HG02678 (cell line): ENCODE data around the gene LHX2.
"Not testable (repeated sequence)": the region's sequence is repeated elsewhere in the genome, so short reads cannot be mapped to it uniquely, and the experiment has no call there.

Experiments used
- ATAC-seq: cut with Tn5 transposase; IDR thresholded peaks from one replicate; pipeline ENCODE4 v1.9.1; 2021; ENCODE audit warnings: mild to moderate bottlenecking, moderate library complexity; ENCODE audit not compliant: unreplicated experiment

The LHX2 gene

GRCh38 chr9:124011460-124012301, at the start of gene LHX2:
Gene LHX2 (plus strand): TSS chr9:124011768. CDS start chr9:124012349, 581 bp downstream.
- no peak for ATAC-seq

DNA sequence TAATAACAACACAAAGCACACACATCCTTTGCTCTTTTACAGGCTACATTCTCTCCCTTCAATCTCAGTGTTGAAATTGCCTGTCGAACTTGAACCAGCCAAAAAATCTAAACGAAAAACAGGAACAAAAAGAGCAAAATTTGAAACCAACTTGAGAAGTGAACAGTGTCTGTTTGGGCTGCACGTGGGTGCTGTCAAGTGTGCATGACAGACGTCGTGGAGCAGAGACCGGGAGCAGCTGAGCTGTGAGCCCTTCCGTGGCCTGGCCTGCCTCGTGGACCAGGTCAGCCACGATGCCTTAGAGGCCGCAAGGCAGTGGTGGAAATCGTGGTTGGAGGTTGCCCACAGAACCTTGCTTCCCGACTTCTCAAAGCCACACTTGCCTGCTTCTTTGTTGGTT, 46.8 kb upstream of the LHX2 start:
- ATAC-seq: no peak

GRCh38 chr9:123965801-123966686, 45.5 kb upstream of the LHX2 start:
- no peak for ATAC-seq

DNA sequence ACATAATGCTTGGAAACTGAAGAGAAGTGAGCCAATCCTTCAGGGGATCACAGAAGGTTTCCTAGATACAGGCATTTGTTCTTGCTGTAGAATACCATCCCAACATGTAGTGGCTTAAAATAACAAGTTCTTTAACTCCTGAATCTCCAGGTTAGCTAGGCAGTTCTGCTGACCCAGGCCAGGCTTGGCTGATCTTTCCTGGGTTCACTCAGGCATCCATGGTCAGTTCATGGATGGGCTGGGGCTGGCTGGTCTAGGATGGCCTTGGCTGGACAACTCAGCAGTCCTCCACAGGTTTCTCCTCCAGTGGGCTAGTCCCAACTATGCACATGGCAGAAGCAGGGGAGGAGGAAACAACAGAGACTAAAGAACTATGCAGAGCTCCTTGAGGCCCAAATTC, 44.2 kb upstream of the LHX2 start:
- no peak for ATAC-seq

- no peak for ATAC-seq
Measured at GRCh38 chr9:123972618-123973017, 39.0 kb upstream of the LHX2 start.

DNA sequence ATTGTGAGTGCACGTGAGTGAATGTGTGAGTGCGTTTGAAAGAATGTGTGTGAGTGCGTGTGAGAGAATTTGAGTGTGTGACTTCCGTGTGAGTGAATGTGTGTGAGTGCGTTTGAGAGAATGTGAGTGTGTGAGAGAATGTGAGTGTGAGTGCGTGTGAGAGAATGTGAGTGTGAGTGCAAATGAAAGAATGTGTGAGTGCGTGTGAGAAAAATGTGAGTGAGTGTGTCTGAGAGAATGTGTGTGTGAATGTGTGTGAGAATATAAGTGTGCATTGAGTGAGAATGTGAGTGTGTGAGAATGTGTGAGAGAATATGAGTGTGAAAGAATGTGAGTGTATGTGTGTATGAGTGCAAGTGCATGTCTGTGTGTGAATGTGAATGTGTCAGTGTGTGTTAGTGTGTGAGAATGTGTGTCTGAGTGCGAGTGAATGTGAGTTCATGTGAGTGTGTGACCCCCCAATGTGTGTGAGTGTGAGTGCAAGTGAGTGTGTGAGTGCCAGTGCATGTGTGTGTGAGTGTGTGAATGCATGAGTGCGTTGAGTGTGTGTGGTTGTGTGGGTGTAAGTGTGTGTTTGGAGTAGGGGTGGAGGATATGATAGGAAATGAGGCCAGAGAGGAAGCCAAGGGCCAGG, 37.9 kb upstream of the LHX2 start:
- ATAC-seq: no peak

DNA sequence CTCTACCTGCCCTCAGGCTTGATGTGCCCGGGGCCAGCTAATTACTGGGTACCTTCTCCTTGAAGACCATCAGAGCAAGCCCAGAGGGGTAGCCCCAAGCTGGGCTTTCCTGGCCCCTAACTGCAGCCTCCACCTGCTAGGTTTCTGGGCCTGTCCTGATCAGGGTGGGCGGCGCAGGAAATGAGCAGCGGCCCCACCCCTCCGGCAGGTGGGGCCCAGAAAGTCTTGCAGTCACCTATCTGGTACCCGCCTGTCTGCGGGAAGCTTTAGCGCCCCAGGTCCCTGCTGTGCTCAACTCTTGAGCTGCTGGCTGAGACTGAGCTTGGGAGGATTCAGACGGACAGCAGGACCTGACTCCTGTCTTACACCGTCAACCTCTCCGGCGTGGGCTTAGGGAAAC, 37.1 kb upstream of the LHX2 start:
- no peak for ATAC-seq

- ATAC-seq: no peak
Measured at GRCh38 chr9:123975871-123976270, 35.7 kb upstream of the LHX2 start.

- ATAC-seq: not testable (repeated sequence)
Measured at GRCh38 chr9:123976579-123976978, 35.0 kb upstream of the LHX2 start.

DNA sequence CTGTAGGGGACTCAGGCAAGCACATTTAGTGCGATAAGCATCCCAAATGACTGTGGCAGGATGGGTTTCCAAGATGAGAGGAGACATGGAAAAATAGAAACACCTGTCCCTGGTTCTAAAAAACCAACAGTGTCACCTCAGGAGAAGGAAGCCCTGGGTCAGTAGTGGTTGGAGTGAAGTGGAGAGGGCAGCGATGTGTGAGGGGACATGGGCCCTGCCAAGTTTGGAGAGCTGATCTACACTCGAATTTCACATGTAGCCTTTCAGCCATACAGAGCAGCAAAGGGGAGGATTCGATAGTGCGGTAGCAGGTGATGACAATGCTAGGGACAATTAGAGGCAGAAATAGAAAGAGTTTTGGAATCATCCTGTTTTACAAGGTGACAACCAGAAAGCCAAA, 32.6 kb upstream of the LHX2 start:
- no peak for ATAC-seq

- ATAC-seq: no peak
Measured at GRCh38 chr9:123982535-123982934, 29.0 kb upstream of the LHX2 start.

DNA sequence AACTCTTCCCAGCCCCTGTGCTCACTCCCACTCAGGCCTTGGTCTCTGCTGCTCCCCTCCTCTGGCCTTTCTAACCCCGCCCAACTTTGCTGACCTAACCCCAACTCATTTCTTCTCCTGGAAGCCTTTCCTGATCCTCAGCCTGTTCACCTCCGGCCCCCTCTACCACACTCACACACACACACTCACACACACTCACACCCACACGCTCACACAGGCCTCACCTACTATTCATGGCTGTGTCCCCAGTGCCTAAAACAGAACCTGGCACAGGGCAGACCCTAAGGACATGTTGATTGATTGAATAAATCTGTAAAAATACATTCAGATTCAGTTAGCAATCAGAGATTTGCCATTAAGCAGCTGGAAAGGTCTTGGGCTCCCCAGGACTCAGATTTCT, 28.5 kb upstream of the LHX2 start:
- ATAC-seq: no peak

- no peak for ATAC-seq
Measured at GRCh38 chr9:123984802-123985201, 26.8 kb upstream of the LHX2 start.

DNA sequence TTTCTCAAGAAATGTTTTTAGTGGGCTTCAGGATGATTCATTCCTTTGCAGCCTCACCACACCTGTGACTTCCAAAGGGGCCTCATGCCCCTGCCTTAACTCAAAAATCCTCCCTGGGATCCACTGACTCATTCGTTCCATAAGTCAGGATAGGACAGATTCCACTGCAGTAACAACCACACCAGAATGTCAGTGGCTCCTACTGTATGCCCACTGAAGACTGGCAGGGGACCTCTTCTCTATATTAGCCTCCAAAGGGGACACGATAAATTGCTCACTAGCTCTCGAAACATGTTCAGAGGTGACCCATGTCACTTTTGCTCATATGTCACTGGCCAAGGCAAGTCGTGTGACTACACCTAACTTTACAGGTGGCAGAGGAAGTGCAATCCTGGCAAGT, 25.7 kb upstream of the LHX2 start:
- ATAC-seq: no peak

DNA sequence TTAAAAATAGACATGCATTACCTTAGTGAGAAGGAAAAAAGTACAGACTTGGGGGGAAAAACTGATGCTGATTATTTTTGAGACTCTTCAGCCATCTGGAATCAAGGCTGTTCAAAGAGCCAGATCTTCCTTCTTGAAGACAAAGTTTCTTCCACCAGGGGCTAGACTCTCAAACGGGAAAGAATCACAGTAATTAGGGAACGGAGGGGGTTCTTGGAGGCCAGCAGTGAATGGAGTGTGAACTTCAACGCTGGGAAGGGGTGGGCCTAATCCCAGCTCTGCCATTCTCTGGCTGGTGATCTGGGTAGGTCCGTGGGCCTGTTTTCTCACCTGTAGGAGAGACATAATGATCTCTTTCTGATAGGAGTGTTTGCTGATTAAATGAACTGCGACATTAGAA, 21.1 kb upstream of the LHX2 start:
- ATAC-seq: no peak

- ATAC-seq: not testable (repeated sequence)
Measured at GRCh38 chr9:123992679-123993078, 18.9 kb upstream of the LHX2 start.

DNA sequence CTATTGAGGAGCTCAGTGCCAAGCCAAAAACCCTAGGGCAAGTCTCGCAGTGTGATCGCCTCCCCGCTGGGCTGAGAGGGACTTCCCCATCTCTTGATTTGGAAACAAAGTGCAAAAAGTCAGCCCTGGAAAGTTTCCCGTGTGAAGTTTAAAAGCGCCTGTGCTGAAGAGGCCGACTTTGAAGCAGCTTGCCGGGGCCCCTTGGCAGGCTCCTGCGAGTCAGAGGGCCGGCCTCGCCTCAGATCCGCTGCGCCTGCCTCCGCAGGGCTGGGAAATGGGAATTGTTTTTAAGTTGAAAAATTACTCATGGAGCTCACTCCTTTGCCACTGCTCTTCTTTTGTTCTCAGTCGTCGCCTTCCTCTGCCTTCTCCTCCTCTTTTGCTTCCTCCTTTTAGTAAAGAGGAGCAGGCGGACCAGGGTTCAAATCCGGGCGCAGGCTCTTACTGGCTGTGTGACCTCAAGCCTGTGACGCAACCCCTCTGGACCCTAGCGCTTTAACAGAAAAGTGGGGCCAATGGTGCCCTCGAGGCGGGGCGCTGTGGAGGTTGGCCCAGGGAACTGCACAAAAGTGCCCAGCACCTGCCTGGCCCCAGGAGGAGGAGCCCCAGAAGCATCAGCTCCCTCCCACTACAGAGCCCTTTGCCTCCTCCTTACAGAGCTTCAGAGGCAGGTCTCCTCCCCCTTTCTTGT, 14.7 kb upstream of the LHX2 start:
- no peak for ATAC-seq

DNA sequence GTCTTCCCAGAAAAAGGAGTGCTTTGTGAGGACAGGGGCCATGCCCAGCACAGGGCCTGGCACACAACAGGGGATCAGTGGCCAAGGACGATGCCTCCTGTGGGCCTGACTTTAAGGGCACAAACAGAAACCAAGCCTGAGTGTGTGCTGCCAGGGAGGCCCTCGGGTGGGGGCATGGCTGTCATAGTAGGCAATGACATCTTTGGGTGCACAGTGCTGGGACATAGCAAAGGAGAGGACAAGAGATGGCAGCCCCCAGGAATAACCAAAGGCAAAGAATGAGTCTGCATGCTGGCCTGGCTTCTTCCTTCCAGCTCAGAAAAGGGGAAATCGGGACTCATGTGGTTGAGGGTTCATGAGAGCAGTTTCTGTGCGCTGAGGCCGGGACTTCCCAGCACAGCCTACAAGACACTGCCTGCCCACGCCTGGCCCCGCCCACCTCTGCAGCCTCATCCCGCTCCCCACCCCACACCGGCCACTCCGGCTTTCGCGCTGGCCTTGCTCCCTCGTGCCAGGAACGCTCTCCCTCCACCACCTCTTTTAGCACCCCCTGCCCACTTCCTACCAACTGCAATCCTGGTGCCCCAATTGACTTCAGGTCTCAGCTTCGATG, 13.8 kb upstream of the LHX2 start:
- ATAC-seq: peak; percentile 59

- no peak for ATAC-seq
Measured at GRCh38 chr9:123998278-123998925, 13.2 kb upstream of the LHX2 start.
